Ishikawa (cell line): Measurements from ENCODE around the gene CYP11A1.

Source experiments
- RAD21 ChIP-seq: IDR thresholded peaks from 2 replicates; pipeline ENCODE4 v1.6.1; 2012; ENCODE audit warnings: low read depth
- ZBTB7A ChIP-seq: IDR thresholded peaks from 2 replicates; pipeline ENCODE4 v1.6.1; 2012; ENCODE audit warnings: low read depth

DNA sequence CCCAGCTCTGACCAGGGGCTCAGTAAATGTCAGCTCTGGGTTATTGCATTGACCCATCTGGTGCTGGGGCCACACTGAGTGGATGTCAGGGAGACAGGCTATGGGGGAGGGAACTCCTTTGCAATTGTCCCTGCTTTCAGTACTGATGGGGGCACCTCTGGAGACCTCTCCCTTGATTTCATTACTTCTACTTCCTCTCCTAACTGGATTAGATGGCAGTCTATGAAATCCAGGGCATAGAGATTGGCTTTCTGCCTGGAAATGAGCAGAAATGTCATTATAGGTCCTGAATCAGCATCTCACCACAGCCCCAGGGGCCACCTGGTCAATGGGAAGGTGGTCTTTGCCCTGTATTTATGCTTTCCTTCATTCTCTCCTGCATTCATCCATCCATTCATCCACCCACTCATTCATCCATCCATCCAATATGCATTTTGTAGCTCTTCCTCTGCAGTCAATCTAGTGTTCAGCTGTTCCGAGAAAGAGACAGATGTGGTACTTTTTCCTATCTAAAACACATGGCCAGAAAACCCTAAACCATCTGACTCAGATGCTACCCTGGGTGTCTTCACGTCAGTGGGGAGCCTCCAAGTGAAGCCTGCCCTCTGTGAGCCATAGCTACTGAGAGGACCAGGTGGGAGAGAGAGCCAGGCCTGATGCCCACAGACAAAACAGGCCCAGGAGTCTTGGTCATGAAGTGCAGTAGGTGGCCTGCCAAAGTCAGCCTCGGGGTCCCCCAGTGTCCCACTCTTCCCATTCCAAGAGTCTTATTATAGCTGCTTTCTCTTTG is 74.2 kb downstream of the CYP11A1 start:
- TF ChIP-seq ZBTB7A: no peak
- no peak for TF ChIP-seq RAD21
